MCF 10A (cell line): ENCODE results near the gene GDPD1. TPM values are rescaled to one million over a fixed set of nuclear protein-coding genes. Genes with fewer than 3 reads are reported as not detected.

Source experiments
- BruUV-seq: library from RNA; stranded (reverse); fragments of 400-500 nt; replicated peaks from 2 replicates; lab custom pipeline; 2021; lab: Mats Ljungman, UMichigan
- CTCF ChIA-PET: fragments of 300-600 bp; sonication (Branson Sonifier 250); formaldehyde crosslinking; extraction: SDS; loops from one replicate; lab custom pipeline; 2021; ENCODE audit warnings: antibody characterized with exemption, inconsistent platforms; lab: Yijun Ruan, JAX
- POLR2A ChIA-PET: fragments of 300-600, 350-650 bp; sonication (Branson Sonifier 250); formaldehyde crosslinking; extraction: SDS; loops from one replicate; lab custom pipeline; 2020; ENCODE audit warnings: antibody characterized with exemption, inconsistent platforms; lab: Yijun Ruan, JAX
- DNase-seq: peaks from one replicate; pipeline ENCODE4 v3.0.0-alpha.2; 2018; ENCODE audit not compliant: unreplicated experiment
- H3K27ac Mint-ChIP-seq: one replicate; pipeline ENCODE4 v1.8.0; 2022; ENCODE audit warnings: mild to moderate bottlenecking, low read depth, mixed read lengths; ENCODE audit not compliant: unreplicated experiment
- H3K27me3 Mint-ChIP-seq: one replicate; pipeline ENCODE4 v1.8.0; 2022; ENCODE audit warnings: mixed read lengths; ENCODE audit not compliant: insufficient read depth, unreplicated experiment
- H3K36me3 Mint-ChIP-seq: one replicate; pipeline ENCODE4 v1.8.0; 2022; ENCODE audit warnings: mild to moderate bottlenecking, moderate library complexity, mixed read lengths; ENCODE audit not compliant: insufficient read depth, unreplicated experiment
- H3K4me1 Mint-ChIP-seq: one replicate; pipeline ENCODE4 v1.8.0; 2022; ENCODE audit warnings: mixed read lengths; ENCODE audit not compliant: insufficient read depth, unreplicated experiment
- H3K4me3 Mint-ChIP-seq: one replicate; pipeline ENCODE4 v1.8.0; 2022; ENCODE audit warnings: mild to moderate bottlenecking, moderate library complexity, mixed read lengths; ENCODE audit not compliant: unreplicated experiment
- H3K9me3 Mint-ChIP-seq: one replicate; pipeline ENCODE4 v1.8.0; 2022; ENCODE audit warnings: mixed read lengths; ENCODE audit not compliant: unreplicated experiment
- intact Hi-C: fragments of 100-400 bp; cut with micrococcal nuclease; formaldehyde crosslinking; loops from 2 replicates; pipeline ENCODE4 v1.14.1; 2022
- total RNA-seq: library from RNA; stranded (reverse); gene quantifications from 2 replicates; pipeline ENCODE4 v1.2.3, GENCODE V29; 2022
- TF ChIP-seq, protein P1 (sequence below): fragments of 200-600 bp; IDR thresholded peaks from one replicate; pipeline ENCODE4 v1.8.0; 2022; ENCODE audit warnings: antibody characterized with exemption, mild to moderate bottlenecking; ENCODE audit not compliant: unreplicated experiment

GDPD1 gene
- total RNA-seq, 1 experiment from 2014 or later: 2.9 TPM

GRCh38 chr17:59254742-59255141, 34.4 kb downstream of the GDPD1 start:
- H3K36me3 Mint-ChIP-seq: no peaks in the 10 kb centered on the region
- H3K9me3 Mint-ChIP-seq: no peaks in the 10 kb centered on the region
- ChIA-PET CTCF (interaction anchor here (0.6 to 1.0 kb wide), 2 partner anchors 12 to 56 kb away, joined by 3 to 4 read pairs; no protein-coding TSS in a partner anchor), POLR2A (no interaction called here)
- intact Hi-C loops: no loop called here
- TF ChIP-seq, protein P1, sequence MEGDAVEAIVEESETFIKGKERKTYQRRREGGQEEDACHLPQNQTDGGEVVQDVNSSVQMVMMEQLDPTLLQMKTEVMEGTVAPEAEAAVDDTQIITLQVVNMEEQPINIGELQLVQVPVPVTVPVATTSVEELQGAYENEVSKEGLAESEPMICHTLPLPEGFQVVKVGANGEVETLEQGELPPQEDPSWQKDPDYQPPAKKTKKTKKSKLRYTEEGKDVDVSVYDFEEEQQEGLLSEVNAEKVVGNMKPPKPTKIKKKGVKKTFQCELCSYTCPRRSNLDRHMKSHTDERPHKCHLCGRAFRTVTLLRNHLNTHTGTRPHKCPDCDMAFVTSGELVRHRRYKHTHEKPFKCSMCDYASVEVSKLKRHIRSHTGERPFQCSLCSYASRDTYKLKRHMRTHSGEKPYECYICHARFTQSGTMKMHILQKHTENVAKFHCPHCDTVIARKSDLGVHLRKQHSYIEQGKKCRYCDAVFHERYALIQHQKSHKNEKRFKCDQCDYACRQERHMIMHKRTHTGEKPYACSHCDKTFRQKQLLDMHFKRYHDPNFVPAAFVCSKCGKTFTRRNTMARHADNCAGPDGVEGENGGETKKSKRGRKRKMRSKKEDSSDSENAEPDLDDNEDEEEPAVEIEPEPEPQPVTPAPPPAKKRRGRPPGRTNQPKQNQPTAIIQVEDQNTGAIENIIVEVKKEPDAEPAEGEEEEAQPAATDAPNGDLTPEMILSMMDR: no peak
- DNase-seq: no peak
- no peaks in the 10 kb centered on the region for H3K4me1 Mint-ChIP-seq
- no TSS peak for BruUV-seq
- H3K27ac Mint-ChIP-seq: no peak overlapping the region
- H3K27me3 Mint-ChIP-seq: no peaks in the 10 kb centered on the region
- no peak overlapping the region for H3K4me3 Mint-ChIP-seq

DNA sequence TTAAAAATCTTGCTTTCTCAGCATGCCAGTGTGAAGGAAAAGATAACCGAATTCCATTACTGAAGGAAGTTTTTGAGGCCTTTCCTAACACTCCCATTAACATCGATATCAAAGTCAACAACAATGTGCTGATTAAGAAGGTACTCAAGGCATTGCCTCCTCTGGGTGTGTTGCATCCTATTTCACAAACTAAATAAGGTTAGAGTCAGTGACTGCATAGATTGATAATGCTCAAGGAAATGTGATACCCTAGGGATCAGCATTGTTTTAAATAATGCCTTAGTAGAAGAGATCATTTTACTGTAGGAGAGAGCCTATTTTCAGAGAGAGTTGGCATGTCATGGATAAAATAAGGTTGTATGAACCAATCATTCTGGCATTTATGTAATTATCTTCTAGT, 36.8 kb downstream of the GDPD1 start:
- intact Hi-C loops: no loop called here
- TF ChIP-seq, protein P1: no peak
- no peaks in the 10 kb centered on the region for H3K27me3 Mint-ChIP-seq
- no peaks in the 10 kb centered on the region for H3K4me1 Mint-ChIP-seq
- no peaks in the 10 kb centered on the region for H3K36me3 Mint-ChIP-seq
- H3K9me3 Mint-ChIP-seq: no peaks in the 10 kb centered on the region
- ChIA-PET POLR2A (no interaction called here), CTCF (no interaction called here)
- no peak for DNase-seq
- no peak overlapping the region for H3K4me3 Mint-ChIP-seq
- BruUV-seq: no TSS peak
- H3K27ac Mint-ChIP-seq: no peak overlapping the region

- no peaks in the 10 kb centered on the region for H3K9me3 Mint-ChIP-seq
- POLR2A ChIA-PET: no interaction called here
- intact Hi-C loops: no loop called here
- no peak overlapping the region for H3K4me3 Mint-ChIP-seq
- CTCF ChIA-PET: no interaction called here
- no peaks in the 10 kb centered on the region for H3K36me3 Mint-ChIP-seq
- TF ChIP-seq, protein P1: no peak
- no TSS peak for BruUV-seq
- no peaks in the 10 kb centered on the region for H3K27me3 Mint-ChIP-seq
- no peak for DNase-seq
- H3K27ac Mint-ChIP-seq: no peak overlapping the region
- no peaks in the 10 kb centered on the region for H3K4me1 Mint-ChIP-seq
These were observed 40.4 kb downstream of the GDPD1 start for GRCh38 chr17:59260722-59261121.

DNA sequence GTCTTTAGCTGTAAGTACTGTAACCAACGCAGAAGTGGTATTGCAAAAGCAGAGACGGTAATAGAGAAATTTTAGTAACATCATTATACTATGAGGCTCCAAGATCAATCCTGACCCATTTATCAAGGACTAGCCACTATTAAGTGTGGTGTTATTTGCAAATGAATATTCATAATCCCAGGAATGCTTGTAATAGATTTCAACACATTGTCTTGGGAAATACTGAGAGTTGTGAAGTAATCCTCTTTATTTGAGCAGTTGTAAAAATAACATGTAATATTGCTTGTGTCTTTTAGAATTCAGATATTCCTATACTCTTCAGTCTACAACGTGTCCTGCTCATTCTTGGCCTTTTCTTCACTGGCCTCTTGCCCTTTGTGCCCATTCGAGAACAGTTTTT, 46.4 kb downstream of the GDPD1 start:
- TF ChIP-seq, protein P1: no peak
- no peaks in the 10 kb centered on the region for H3K36me3 Mint-ChIP-seq
- no TSS peak for BruUV-seq
- H3K27me3 Mint-ChIP-seq: no peaks in the 10 kb centered on the region
- H3K4me1 Mint-ChIP-seq: no peaks in the 10 kb centered on the region
- H3K4me3 Mint-ChIP-seq: no peak overlapping the region
- no peaks in the 10 kb centered on the region for H3K9me3 Mint-ChIP-seq
- intact Hi-C loops: no loop called here
- ChIA-PET POLR2A (interaction anchor here (0.6 kb wide), 1 partner anchor 46 kb away, joined by 3 read pairs; no protein-coding TSS in a partner anchor), CTCF (interaction anchor here (1.1 to 1.4 kb wide), 2 partner anchors 12 to 176 kb away, joined by 3 read pairs; no protein-coding TSS in a partner anchor)
- H3K27ac Mint-ChIP-seq: no peak overlapping the region
- DNase-seq: peak; percentile 34
